ENCODE results near the gene PRSS53.
A peak's percentile ranks its signal among the peaks of the same experiment; 100 is the strongest.

PRSS53 gene

DNA sequence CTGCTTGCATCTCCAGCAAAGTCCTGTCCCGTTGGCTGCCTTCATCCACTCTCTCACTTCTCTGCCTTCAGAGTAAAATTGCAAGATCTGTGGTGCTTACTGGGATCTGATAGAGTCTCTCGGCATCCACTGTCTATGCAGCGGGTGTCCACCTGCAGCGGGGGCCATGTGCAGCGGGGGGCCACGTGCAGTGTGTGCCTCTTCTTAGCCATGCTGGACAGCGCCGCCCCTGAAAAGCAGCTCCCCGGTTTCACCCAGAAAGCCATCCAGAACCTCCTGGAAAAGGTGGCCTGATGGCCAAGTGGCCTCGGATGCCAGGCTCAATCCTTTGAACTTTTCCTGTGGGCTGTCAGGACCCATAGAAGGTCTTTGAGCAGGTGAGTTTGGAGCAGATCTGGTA lies 45.9 kb downstream of the PRSS53 start:
- DNase-seq (ENCODE audit: low read depth): no peak

DNA sequence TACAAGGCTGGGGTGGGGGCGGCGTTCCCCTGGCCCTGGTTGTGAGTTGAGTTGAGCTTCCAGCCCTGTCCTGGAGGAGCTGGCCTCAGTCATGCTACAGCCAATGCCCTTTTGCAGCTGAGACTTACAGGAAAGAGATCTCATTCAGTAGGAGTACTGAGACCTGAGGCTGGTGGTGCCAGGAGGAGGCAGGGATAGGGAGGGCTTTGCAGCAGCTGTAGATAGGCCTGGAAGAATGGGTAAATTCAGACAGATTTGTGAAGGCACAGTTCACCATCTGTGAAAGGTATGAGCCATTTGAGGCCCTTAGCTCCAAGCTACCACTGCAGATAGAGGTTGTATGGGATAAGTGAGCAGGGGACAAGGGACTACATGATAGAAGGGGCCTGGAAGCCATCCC lies 49.8 kb downstream of the PRSS53 start:
- DNase-seq (ENCODE audit: low read depth): no peak

DNA sequence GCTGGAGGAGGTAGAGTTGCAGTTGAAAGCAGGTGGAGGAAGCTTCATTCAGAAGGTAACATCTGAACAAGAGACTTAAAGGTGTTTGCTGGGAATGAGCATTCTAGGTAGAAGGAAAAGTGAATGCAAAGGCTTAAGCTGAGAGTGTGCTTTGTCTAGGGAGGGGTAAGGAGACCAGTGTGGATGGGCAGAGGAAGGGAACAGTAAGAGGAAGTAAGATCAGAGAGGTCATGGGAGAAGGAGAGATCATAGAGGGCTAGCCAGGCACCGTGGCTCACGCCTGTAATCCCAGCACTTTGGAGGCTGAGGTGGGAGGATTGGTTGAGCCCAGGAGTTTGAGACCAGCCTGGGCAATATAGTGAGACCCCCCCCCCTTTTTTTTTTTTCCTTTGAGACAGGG lies 52.1 kb downstream of the PRSS53 start:
- no peak for DNase-seq (ENCODE audit: low read depth)

DNA sequence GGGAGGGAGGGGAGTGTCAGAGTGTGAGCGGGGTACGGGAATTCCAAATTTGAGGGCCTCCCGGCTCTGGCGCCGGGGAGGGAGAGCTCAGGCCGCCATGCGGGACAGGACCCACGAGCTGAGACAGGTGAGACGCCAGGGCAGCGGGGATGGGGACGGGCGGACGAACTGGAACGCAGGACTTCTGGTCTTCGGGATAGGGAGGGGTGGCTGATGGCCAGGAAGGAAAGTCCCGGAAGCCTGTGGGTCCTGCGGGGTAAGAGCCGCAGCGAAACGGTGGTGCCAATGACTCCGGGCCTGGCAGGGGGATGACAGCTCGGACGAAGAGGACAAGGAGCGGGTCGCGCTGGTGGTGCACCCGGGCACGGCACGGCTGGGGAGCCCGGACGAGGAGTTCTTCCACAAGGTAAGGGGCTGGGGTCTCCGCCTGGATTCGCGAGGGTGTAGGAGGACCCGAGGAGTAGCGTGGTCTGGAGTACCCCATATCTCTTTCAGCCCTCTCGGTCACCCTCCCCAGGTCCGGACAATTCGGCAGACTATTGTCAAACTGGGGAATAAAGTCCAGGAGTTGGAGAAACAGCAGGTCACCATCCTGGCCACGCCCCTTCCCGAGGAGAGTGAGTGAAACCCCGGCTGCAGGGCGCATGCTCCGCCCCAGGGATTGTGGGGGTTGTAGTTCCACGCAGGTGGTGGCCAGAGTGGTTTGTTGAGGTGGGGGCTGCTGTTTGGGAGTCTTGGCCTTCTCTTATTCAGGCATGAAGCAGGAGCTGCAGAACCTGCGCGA lies 54.8 kb downstream of the PRSS53 start:
- DNase-seq (ENCODE audit: low read depth): peak; percentile 80

Measured in stimulated activated CD8-positive, alpha-beta memory T cell treated with anti-CD3 and anti-CD28 coated beads, Interleukin-12 subunit alpha, Interleukin-12 subunit beta, amount 100 ng/mL, for 4 hours (primary cell).